GM12874 (cell line): ENCODE results near the gene RYR2.

Experiments used
- CTCF ChIP-seq: IDR thresholded peaks from 2 replicates; pipeline ENCODE4 v1.5.1; 2011; ENCODE audit warnings: low read depth, mild to moderate bottlenecking, control low read depth, low read length, moderate library complexity; ENCODE audit not compliant: insufficient read depth

The RYR2 gene

DNA sequence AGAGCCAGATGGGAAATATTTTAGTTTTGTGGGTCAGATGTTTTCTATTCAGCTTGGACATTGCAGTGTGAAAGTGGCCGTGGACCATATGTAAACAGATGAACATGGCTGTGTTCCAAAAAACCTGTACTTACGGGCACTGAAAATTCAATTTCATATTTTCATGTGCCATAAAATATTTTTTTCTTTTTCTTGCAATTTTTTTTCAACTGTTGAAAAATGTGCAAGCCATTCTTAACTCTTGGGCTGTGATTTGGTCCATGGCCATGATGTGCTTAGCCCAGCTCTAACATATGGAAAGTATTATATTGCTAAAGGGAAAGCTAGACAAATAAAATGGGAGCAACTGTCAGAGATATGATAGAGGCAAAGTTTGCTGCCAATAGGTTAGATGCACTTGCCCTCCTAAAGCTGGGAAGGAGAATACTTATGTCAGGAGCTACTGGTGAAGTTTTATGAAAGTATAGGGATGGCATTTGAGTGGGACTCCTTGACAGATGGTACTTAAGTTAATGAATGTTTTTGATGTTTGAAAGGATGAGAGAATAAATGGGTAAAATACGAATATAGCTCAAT lies 240.3 kb downstream of the RYR2 start:
- no peak for TF ChIP-seq CTCF

DNA sequence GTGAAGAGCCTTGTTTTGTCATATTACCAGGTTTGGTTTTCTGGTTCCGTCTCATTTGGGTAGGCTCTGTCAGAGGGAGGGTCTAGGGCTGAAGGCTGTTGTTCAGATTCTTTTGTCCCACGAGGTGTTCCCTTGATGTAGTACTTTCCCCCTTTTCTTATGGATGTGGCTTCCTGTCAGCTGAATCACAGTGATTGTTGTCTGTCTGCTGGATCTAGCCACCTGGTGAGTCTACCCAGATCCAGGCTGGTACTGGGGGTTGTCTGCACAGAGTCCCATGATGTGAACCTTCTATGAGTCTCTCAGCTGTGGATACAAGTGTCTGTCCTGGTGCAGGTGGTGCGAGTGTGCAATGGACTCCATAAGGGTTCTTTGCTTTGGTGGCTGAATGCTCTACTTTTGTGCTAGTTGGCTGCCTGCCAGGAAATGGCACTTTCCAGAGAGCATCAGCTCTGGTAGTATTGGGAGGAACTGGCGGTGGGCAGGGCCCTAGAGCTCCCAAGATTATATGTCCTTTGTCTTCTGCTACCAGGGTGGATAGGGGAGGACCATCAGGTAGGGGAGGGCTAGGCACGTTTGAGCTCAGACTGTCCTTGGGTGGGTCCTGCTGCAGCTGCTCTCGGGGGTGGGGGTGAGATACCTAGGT lies 246.0 kb downstream of the RYR2 start:
- TF ChIP-seq CTCF, result no peak

- TF ChIP-seq CTCF, result no peak
Observed at GRCh38 chr1:237293804-237294203, 251.8 kb downstream of the RYR2 start.

DNA sequence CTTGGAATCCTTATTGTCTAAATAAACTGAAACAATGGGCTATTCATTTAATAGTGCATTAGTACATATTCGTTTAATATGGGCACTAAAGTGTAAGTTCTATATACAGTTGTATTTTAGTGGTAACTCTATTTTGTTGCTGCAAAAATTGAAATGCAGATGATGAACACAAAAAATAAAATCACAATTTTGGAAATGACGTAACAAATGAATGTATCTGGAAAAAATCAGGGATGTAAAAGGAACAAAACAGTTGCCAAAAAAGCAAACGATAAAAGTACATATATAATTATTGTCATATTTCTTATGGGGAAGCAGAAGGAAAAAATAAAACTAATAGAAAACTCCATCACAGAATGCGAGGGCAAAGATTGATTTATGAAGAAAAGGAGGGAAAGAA lies 254.9 kb downstream of the RYR2 start:
- no peak for TF ChIP-seq CTCF

- TF ChIP-seq CTCF, result no peak
Observed at GRCh38 chr1:237300642-237301041, 258.7 kb downstream of the RYR2 start.

- TF ChIP-seq CTCF, result no peak
Observed at GRCh38 chr1:237303929-237304328, 261.9 kb downstream of the RYR2 start.

DNA sequence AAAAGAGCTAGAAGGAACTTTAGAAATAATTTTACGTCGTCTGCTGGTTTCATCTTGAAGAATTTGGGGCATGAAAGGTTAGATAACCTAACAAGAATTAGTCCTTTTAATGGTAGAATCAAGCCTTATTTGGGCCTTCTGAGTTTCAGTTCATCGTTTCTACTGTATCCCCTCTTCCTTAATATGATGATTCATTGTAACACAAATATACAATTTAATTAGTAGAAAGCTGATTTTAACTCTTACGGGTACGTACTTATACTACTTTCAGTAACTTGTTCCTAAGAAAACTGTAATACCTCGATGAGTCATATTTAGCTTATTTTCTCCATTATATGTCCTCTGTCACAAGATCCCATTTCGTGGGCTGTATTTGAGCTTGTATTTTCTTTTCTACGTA lies 264.7 kb downstream of the RYR2 start:
- no peak for TF ChIP-seq CTCF
